IPS-18c (cell line): Measurements from ENCODE around the gene RASA3.
"Not testable (repeated sequence)": the region's sequence is repeated elsewhere in the genome, so short reads cannot be mapped to it uniquely, and the experiment has no call there.

Experiments
- H3K4me3 ChIP-seq: 2 replicates; pipeline ENCODE4 v1.7.0; 2013; ENCODE audit warnings: low read depth, mild to moderate bottlenecking, low read length, moderate library complexity; ENCODE audit not compliant: insufficient read depth
- H3K9me3 ChIP-seq: one replicate; pipeline ENCODE4 v1.6.1; 2013; ENCODE audit warnings: mild to moderate bottlenecking, low read length, moderate library complexity; ENCODE audit not compliant: control insufficient read depth, insufficient read depth

RASA3 gene

DNA sequence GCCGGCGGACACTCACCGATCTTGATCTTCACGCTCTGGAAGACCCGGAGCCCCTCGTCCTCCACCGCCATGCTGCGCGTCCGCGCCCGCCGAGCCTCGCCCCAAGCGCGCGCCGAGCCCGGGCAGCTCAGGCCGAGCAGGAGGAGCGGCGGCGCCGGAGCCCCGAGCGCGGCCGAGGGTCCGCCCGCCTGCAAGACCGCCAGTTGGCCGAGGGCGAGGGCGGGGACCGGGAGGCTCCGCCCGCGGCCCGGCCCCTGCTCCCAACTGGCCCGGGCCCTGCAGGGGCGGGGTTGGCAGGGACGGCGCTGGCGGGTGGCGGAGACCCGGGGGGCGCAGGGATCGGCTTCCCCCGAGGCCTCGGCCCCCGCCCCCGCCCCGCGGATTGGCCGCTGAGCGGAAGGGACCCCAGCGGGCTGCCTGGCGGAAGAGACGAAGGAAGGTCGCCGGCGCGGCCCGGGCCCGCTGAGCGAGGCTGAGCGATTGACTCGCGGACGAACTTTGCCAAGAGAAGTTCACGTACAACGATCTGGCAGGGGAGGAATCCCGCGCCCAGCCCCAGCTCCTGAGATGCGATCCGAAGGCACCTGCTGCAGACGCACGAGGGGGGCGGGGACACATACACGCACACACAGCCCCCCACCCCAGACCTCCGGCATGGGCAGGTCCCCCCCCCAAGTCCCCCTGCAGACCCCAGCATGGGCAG is at the start of gene RASA3:
Gene RASA3, minus strand, starts transcription at position 205 of the 703 bp plus-strand sequence. Its CDS starts 134 bp downstream, at position 71.
- Histone ChIP-seq H3K9me3 (peaks cover 2% of the 10 kb centered on the region), H3K4me3 (peak within 1 kb of the TSS; percentile 70)

- no peak within 1 kb of the TSS for H3K4me3 ChIP-seq
- no peaks in the 10 kb centered on the region for H3K9me3 ChIP-seq
Measured at GRCh38 chr13:114179087-114179658, 46.8 kb upstream of the RASA3 start, which contains the start of gene CFAP97D2. CFAP97D2 (plus strand) TSS chr13:114179257; CDS start chr13:114179331, 74 bp downstream.

DNA sequence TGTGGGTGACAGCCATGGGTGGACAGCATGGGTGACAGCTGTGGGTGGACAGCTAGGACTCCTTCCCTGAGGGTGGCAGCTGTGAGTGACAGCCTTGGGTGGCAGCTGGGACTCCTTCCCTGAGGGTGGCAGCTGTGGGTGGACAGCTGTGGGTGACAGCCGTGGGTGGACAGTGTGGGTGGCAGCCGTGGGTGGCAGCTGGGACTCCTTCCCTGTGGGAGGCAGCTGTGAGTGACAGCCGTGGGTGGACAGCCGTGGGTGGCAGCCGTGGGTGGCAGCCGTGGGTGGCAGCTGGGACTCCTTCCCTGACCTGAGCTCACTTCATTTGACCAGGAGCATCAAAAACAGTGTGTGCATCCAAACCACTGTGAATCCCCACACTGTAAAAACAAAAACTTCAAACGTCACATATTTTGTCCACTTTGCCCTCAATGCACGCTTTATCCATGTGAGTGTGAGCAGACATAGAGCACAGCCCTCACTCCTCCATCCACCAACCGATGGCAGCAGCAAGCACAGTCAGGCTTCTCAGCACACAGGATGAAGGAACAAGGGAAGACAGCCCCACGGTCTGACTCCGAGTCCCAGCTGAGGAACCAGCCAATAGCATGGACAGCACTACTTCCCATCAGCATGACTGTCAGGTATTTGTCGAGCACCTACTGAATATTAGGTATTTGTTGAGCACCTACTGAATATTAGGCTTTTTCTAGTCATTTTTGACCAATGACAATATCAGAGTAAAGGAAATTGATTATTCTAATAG is 45.0 kb upstream of the RASA3 start:
- Histone ChIP-seq H3K4me3 (no peak overlapping the region), H3K9me3 (no peaks in the 10 kb centered on the region)

DNA sequence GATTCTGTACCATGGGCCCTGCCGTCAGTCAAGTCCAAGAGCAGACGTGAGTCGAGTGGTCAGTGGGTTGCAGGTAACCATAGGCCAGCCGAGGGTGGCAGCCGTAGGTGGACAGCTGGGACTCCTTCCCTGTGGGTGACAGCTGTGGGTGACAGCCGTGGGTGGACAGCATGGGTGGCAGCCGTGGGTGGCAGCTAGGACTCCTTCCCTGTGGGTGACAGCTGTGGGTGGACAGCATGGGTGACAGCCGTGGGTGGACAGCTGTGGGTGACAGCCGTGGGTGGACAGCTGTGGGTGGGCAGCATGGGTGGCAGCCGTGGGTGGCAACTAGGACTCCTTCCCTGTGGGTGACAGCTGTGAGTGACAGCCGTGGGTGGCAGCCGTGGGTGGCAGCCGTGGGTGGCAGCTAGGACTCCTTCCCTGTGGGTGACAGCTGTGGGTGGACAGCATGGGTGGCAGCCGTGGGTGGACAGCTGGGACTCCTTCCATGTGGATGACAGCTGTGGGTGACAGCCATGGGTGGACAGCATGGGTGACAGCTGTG is 44.0 kb upstream of the RASA3 start:
- not testable (repeated sequence) for H3K9me3 ChIP-seq, H3K4me3 ChIP-seq

DNA sequence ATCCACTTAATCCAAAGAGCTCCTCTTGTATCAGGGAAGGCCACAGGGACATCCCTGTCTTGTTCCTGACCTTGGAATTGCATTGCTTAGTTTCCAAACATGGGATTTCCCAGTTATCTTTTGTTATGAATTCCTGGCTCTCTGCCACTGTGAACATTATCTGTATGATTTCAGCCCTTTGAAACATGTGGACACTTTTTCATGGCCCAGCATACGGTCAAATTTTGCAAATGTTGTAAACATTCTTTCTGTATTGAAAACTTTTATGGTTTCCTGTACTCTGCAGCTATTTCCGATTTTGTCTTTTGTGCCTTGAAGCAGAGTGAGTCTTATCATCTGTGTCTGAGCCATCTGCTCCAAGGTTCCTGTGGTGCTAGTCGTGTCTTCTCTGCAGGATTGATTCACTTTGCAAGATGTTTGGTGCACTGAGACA is 42.1 kb upstream of the RASA3 start:
- no peaks in the 10 kb centered on the region for H3K9me3 ChIP-seq
- no peak overlapping the region for H3K4me3 ChIP-seq

DNA sequence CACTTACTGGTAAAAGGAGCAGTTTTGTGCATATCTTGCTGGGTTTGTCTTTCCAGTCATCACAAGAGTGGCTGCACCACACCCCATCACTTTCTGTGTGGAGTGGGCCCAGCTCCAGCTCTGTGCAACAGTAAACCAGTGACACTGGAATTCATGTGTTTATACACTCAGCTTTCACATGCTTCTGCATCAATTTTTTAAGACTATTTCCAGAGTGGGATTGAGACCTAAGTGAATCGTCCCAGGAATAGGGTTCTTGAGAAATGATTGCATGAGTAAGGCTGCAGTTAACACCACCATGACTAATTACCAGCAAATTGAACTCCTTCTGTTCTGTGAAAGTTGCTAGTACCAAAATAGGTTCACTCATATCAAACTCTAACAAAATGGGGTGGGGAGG is 41.3 kb upstream of the RASA3 start:
- no peak overlapping the region for H3K4me3 ChIP-seq

GRCh38 chr13:114173272-114173671 is 40.8 kb upstream of the RASA3 start:
- Histone ChIP-seq H3K4me3 (no peak overlapping the region), H3K9me3 (no peaks in the 10 kb centered on the region)

More for the DNA sequence above, 41.3 kb upstream of the RASA3 start:
- H3K9me3 ChIP-seq, result no peaks in the 10 kb centered on the region

- Histone ChIP-seq H3K9me3 (no peaks in the 10 kb centered on the region), H3K4me3 (no peak overlapping the region)
Measured at GRCh38 chr13:114167885-114168284, 35.5 kb upstream of the RASA3 start.

- Histone ChIP-seq H3K4me3 (no peak overlapping the region), H3K9me3 (no peaks in the 10 kb centered on the region)
Measured at GRCh38 chr13:114167426-114167825, 35.0 kb upstream of the RASA3 start.

DNA sequence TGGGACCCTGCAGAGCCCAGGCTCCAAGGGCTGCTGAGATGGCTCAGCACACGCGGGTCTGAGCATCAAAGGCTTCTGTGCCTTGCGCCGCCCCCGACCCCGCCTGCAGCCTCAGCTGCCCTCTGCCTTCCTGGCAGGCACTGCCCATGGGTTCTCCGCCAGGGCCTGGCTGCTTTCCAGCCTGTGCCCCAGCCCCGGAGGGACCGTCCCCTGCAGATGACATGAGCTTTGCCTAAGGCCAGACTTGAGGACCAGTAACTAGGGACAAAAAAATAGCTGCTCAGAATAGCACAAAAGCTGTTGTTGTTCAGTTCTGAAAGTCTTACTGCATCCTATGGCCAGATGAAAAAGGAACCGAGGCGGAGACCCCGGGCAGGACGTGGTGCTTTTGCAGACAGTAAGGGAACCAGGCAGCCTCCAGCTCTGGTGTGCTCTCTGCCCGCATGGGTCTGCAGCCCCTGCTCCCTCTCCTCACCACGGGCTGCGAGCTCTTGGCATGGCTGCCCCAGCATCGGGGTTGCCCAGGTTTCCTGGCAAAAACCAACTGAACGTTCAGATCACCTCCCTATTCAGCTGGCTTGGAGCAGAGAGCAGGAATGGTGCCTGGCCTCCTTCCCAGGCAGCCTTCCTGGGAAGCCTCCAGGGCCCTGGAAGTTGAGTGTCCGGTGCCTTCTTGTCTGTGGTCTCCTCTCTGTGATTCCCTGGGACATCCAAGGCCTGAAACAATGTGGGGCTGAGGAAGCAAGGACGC is 34.1 kb upstream of the RASA3 start:
- no peaks in the 10 kb centered on the region for H3K9me3 ChIP-seq
- no peak overlapping the region for H3K4me3 ChIP-seq

- H3K4me3 ChIP-seq, result no peak overlapping the region
Measured at GRCh38 chr13:114164681-114165429, 32.4 kb upstream of the RASA3 start.

GRCh38 chr13:114164053-114164452 is 31.6 kb upstream of the RASA3 start:
- H3K4me3 ChIP-seq, result no peak overlapping the region
- H3K9me3 ChIP-seq, result no peaks in the 10 kb centered on the region

More at GRCh38 chr13:114164681-114165429, 32.4 kb upstream of the RASA3 start:
- H3K9me3 ChIP-seq, result no peaks in the 10 kb centered on the region

DNA sequence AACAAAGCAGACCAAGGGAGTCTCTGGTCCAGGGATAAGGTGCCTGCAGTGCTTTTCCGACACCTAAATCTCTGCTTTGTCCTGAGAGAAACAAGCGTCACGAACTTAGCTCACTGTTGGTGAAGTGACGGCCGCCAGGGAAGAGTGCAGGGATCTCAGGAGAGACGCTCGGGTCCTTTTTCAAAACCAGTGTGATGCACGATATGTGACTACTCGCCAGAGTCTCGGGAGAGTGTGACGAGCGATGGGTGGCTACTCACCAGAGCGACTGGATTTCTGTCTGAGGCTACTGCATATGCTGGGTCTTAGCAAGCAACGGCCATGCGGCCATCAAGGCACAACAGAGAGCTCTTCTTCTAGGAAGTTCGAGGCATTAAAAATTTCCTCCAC is 30.1 kb upstream of the RASA3 start:
- Histone ChIP-seq H3K4me3 (no peak overlapping the region), H3K9me3 (no peaks in the 10 kb centered on the region)

DNA sequence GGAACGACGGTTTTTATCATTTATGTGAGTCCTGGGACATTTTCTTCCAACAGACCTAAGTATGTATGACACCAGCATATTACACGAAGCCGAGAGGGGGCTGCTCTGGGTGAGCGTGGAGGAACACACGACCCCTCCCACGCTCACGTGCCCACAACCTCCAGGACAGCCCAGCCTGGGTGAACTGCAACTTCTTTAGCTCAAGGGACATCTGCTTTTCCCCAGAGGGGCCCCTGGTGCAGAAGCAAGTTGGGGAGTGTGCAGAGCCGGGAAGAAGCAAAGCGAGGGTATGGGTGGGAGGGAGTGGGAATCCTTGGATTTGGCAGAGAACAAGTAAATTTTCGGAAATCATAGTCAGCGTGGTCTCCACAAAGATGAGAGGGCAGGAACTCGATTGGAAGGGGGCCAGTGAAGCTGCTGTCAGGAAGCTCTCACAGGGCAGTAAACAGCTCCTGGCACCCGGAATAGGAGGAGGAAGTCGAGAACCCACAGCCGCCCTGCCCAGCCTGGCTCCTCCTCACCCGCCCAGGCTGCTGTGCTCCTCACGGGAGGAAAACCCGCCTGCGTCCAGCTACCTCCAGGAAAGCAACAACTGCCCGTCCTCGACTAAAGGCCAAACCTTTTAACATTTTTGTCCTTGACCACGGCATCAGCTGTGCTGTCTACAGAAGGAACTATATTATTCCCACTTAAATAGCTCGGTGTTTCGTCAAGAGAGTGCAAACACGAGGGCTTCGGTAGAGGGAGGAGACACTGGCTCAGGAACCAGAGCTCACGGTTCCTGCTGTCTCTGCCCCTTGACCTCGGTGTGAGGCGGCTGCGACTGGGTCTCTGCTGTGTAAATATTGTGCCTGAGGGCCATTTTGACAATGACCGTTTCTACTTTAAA is 29.5 kb upstream of the RASA3 start:
- Histone ChIP-seq H3K9me3 (no peaks in the 10 kb centered on the region), H3K4me3 (no peak overlapping the region)

GRCh38 chr13:114161028-114161556 is 28.7 kb upstream of the RASA3 start:
- no peaks in the 10 kb centered on the region for H3K9me3 ChIP-seq
- H3K4me3 ChIP-seq, result no peak overlapping the region
